PC-3 (cell line): Measurements from ENCODE around the gene PLXNA1. TPM values are rescaled to one million over a fixed set of nuclear protein-coding genes. Genes with fewer than 3 reads are reported as not detected.

ENCODE experiments used
- ATAC-seq: fragments of 200-7000 bp; cut with Tn5 transposase; 2 replicates; pipeline ENCODE4 v1.9.1; 2020; ENCODE audit warnings: mild to moderate bottlenecking, moderate library complexity
- BruUV-seq: library from RNA; stranded (reverse); fragments of 400-500 nt; replicated peaks from 2 replicates; lab custom pipeline; 2021; lab: Mats Ljungman, UMichigan
- CTCF ChIA-PET: fragments of 300-600 bp; sonication (Branson Sonifier 250); formaldehyde crosslinking; loops from one replicate; lab custom pipeline; 2022; ENCODE audit warnings: antibody characterized with exemption; lab: Charles Lee
- POLR2A ChIA-PET: fragments of 300-600 bp; sonication (Branson Sonifier 250); formaldehyde crosslinking; loops from one replicate; lab custom pipeline; 2022; ENCODE audit warnings: antibody characterized with exemption; ENCODE audit not compliant: unreplicated experiment; lab: Charles Lee
- DNase-seq: peaks from one replicate; pipeline ENCODE4 v3.0.0-alpha.2; 2015
- H2AFZ ChIP-seq: fragments of 300-600 bp; sonication (generic); 2 replicates; pipeline ENCODE4 v1.6.0; 2016; ENCODE audit warnings: antibody characterized with exemption, low read length
- H3F3A ChIP-seq: fragments of 300-600 bp; sonication (generic); one replicate; pipeline ENCODE4 v1.6.0; 2017; ENCODE audit warnings: antibody characterized with exemption, low read length, control low read depth, mild to moderate bottlenecking; ENCODE audit not compliant: unreplicated experiment
- H3K27ac ChIP-seq: fragments of 300-600 bp; sonication (generic); 2 replicates; pipeline ENCODE4 v1.5.1; 2016; ENCODE audit warnings: mild to moderate bottlenecking, low read length
- H3K27me3 ChIP-seq: fragments of 300-600 bp; sonication (generic); 2 replicates; pipeline ENCODE4 v1.6.1; 2016; ENCODE audit warnings: low read length, mixed read lengths
- H3K36me3 ChIP-seq: fragments of 300-600 bp; sonication (generic); 2 replicates; pipeline ENCODE4 v1.6.1; 2016; ENCODE audit warnings: low read depth, mixed run types, low read length, mixed read lengths
- H3K4me1 ChIP-seq: fragments of 300-600 bp; sonication (generic); 2 replicates; pipeline ENCODE4 v1.5.1; 2016; ENCODE audit warnings: low read length; ENCODE audit not compliant: insufficient read depth
- H3K4me2 ChIP-seq: fragments of 300-600 bp; sonication (generic); 2 replicates; pipeline ENCODE4 v1.6.0; 2016; ENCODE audit warnings: low read length
- H3K4me3 ChIP-seq: fragments of 300-600 bp; sonication (generic); 2 replicates; pipeline ENCODE4 v1.5.1; 2016; ENCODE audit warnings: mild to moderate bottlenecking, low read length, mixed read lengths
- H3K79me2 ChIP-seq: fragments of 300-600 bp; sonication (generic); 2 replicates; pipeline ENCODE4 v1.6.1; 2017; ENCODE audit warnings: low read length, mixed read lengths
- H3K9ac ChIP-seq: fragments of 300-600 bp; sonication (generic); 2 replicates; pipeline ENCODE4 v1.6.0; 2016; ENCODE audit warnings: mild to moderate bottlenecking, low read length
- H3K9me2 ChIP-seq: fragments of 300-600 bp; sonication (generic); replicated peaks from 2 replicates; pipeline ENCODE4 v1.6.1; 2016; ENCODE audit warnings: mixed run types, low read length, mixed read lengths
- H3K9me3 ChIP-seq: fragments of 300-600 bp; sonication (generic); 2 replicates; pipeline ENCODE4 v1.6.1; 2016; ENCODE audit warnings: low read length, mixed read lengths
- H4K20me1 ChIP-seq: fragments of 300-600 bp; sonication (generic); 2 replicates; pipeline ENCODE4 v1.6.1; 2016; ENCODE audit warnings: low read length, mixed read lengths
- CTCF ChIP-seq: fragments of 300-600 bp; sonication (generic); conservative IDR thresholded peaks from 2 replicates; pipeline ENCODE4 v1.5.1; 2017; ENCODE audit warnings: antibody characterized with exemption, low read depth, mild to moderate bottlenecking, low read length
- EZH2 ChIP-seq: fragments of 300-600 bp; sonication (generic); IDR thresholded peaks from one replicate; pipeline ENCODE4 v1.6.1; 2017; ENCODE audit warnings: antibody characterized with exemption, mild to moderate bottlenecking, low read length; ENCODE audit not compliant: unreplicated experiment
- EZH2phosphoT487 ChIP-seq: fragments of 300-600 bp; sonication (generic); IDR thresholded peaks from 2 replicates; pipeline ENCODE4 v1.6.1; 2018; ENCODE audit warnings: mild to moderate bottlenecking, antibody characterized with exemption, low read length, borderline replicate concordance
- intact Hi-C: fragments of 100-400 bp; cut with micrococcal nuclease; formaldehyde crosslinking; loops from 2 replicates; pipeline ENCODE4 v1.9.0; 2023
- total RNA-seq: library from RNA; depleted of rRNA; stranded (reverse); fragments of >200 nt; gene quantifications from 2 replicates; pipeline ENCODE4 v1.2.3, GENCODE V29; 2014

Gene PLXNA1
- total RNA-seq, 1 experiment from 2014 or later = 30.0 TPM

- H3K4me1 ChIP-seq = peaks cover 27% of the 10 kb centered on the region
- H3K9me2 ChIP-seq = no peaks in the 10 kb centered on the region
- no TSS peak for BruUV-seq
- no peaks in the 10 kb centered on the region for H3K27me3 ChIP-seq
- H3K9ac ChIP-seq = no peak overlapping the region
- intact Hi-C loops = no loop called here
- no peaks in the 10 kb centered on the region for H3K79me2 ChIP-seq
- no peak overlapping the region for H2AFZ ChIP-seq
- no peak overlapping the region for H3K4me2 ChIP-seq
- POLR2A ChIA-PET = no interaction called here
- H3K36me3 ChIP-seq = no peaks in the 10 kb centered on the region
- H4K20me1 ChIP-seq = no peaks in the 10 kb centered on the region
- TF ChIP-seq EZH2phosphoT487 (no peak), EZH2 (no peak), CTCF (no peak)
- no peak overlapping the region for H3K4me3 ChIP-seq
- ATAC-seq (no peak), DNase-seq (no peak)
- CTCF ChIA-PET = no interaction called here
- H3K27ac ChIP-seq = no peak overlapping the region
- H3F3A ChIP-seq = no peaks in the 10 kb centered on the region
- no peaks in the 10 kb centered on the region for H3K9me3 ChIP-seq
Observed at GRCh38 chr3:126956866-126957650, 25.9 kb upstream of the PLXNA1 start.

- no TSS peak for BruUV-seq
- ChIA-PET CTCF (no interaction called here), POLR2A (no interaction called here)
- Histone ChIP-seq H3K27me3 (no peaks in the 10 kb centered on the region), H3K9me3 (no peaks in the 10 kb centered on the region), H3K9me2 (no peaks in the 10 kb centered on the region), H3K4me2 (no peak overlapping the region), H2AFZ (no peak overlapping the region), H3F3A (no peaks in the 10 kb centered on the region), H3K4me3 (no peak overlapping the region), H4K20me1 (no peaks in the 10 kb centered on the region), H3K79me2 (no peaks in the 10 kb centered on the region), H3K27ac (no peak overlapping the region), H3K4me1 (peaks cover 27% of the 10 kb centered on the region), H3K36me3 (no peaks in the 10 kb centered on the region), H3K9ac (no peak overlapping the region)
- ATAC-seq (no peak), DNase-seq (no peak)
- TF ChIP-seq EZH2 = no peak
- TF ChIP-seq CTCF = no peak
- intact Hi-C loops = no loop called here
Observed at GRCh38 chr3:126957776-126958637, 24.9 kb upstream of the PLXNA1 start.
